Bronchial epithelial cell (primary cell): ENCODE results near the gene ELMO1. TPM values are rescaled to one million over a fixed set of nuclear protein-coding genes. Genes with fewer than 3 reads are reported as not detected.
A peak's percentile ranks its signal among the peaks of the same experiment; 100 is the strongest.

ENCODE experiments used
- DNase-seq: peaks from one replicate; pipeline ENCODE4 v3.0.0-alpha.2; 2010; ENCODE audit warnings: low read depth
- FAIRE-seq: peaks from 2 replicates; lab custom pipeline; 2011; peaks lifted over from hg19 to GRCh38; lab: Jason Lieb, UNC
- H3K27me3 ChIP-seq: 2 replicates; pipeline ENCODE4 v1.5.1; 2011; ENCODE audit warnings: low read length; ENCODE audit not compliant: control insufficient read depth, insufficient read depth
- H3K36me3 ChIP-seq: 2 replicates; pipeline ENCODE4 v1.5.1; 2011; ENCODE audit warnings: low read length; ENCODE audit not compliant: control insufficient read depth, insufficient read depth
- H3K4me3 ChIP-seq: 2 replicates; pipeline ENCODE4 v1.5.1; 2011; ENCODE audit warnings: mild to moderate bottlenecking, low read depth, low read length, control low read depth
- total RNA-seq: library from RNA; depleted of rRNA; stranded (reverse); fragments of >200 nt; gene quantifications from 2 replicates; pipeline ENCODE4 v1.2.1, GENCODE V29; 2014
- TF ChIP-seq, protein P1 (sequence below): IDR thresholded peaks from 2 replicates; pipeline ENCODE4 v1.5.1; 2011; ENCODE audit warnings: mild to moderate bottlenecking, moderate library complexity, low read length, control low read depth, inconsistent platforms; ENCODE audit not compliant: insufficient read depth, severe bottlenecking

The ELMO1 gene
- total RNA-seq, 1 donor from 2014 or later: under 0.01 TPM

DNA sequence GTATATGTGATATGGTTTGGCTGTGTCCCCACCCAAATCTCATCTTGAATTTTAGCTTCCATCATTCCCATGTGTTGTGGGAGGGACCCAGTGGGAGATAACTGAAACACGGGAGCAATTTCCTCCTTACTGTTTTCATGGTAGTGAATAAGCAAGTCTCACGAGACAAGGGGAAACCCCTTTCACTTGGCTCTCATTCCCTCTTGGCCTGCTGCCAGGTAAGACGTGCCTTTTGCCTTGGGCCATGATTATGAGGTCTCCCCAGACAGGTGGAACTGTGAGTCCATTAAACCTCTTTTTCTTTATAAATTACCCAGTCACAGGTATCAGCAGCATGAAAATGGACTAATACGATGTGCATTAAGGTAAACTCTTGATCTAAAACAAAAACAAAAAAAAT lies 367.2 kb downstream of the ELMO1 start:
- peaks cover 2% of the 10 kb centered on the region for H3K27me3 ChIP-seq
- DNase-seq (peak; percentile 52), FAIRE-seq (no peak)
- TF ChIP-seq, protein P1, sequence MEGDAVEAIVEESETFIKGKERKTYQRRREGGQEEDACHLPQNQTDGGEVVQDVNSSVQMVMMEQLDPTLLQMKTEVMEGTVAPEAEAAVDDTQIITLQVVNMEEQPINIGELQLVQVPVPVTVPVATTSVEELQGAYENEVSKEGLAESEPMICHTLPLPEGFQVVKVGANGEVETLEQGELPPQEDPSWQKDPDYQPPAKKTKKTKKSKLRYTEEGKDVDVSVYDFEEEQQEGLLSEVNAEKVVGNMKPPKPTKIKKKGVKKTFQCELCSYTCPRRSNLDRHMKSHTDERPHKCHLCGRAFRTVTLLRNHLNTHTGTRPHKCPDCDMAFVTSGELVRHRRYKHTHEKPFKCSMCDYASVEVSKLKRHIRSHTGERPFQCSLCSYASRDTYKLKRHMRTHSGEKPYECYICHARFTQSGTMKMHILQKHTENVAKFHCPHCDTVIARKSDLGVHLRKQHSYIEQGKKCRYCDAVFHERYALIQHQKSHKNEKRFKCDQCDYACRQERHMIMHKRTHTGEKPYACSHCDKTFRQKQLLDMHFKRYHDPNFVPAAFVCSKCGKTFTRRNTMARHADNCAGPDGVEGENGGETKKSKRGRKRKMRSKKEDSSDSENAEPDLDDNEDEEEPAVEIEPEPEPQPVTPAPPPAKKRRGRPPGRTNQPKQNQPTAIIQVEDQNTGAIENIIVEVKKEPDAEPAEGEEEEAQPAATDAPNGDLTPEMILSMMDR: no peak
- no peaks in the 10 kb centered on the region for H3K36me3 ChIP-seq
- H3K4me3 ChIP-seq: no peak overlapping the region

DNA sequence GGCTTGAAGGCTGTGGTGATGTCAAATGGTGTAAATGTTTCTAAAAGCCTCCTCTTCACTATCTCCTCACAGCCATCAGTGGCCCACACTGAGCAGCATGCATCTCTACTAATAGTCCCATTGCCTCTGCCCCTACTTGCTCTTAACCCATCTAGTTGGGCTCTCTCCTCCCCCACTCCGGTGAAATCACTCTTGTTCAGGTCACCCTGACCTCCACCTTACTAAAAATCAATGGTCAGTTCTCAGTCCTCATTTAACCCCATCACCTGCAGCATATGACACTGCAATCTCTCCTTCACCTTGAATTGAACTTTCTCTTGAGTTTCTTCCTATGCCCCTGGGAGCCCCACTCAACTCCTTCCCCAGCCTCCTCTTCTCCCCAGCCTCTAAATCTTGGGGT lies 369.2 kb downstream of the ELMO1 start:
- Histone ChIP-seq H3K27me3 (peaks cover 2% of the 10 kb centered on the region), H3K36me3 (no peaks in the 10 kb centered on the region), H3K4me3 (no peak overlapping the region)
- TF ChIP-seq, protein P1: no peak
- FAIRE-seq (peak; percentile 13), DNase-seq (no peak)

DNA sequence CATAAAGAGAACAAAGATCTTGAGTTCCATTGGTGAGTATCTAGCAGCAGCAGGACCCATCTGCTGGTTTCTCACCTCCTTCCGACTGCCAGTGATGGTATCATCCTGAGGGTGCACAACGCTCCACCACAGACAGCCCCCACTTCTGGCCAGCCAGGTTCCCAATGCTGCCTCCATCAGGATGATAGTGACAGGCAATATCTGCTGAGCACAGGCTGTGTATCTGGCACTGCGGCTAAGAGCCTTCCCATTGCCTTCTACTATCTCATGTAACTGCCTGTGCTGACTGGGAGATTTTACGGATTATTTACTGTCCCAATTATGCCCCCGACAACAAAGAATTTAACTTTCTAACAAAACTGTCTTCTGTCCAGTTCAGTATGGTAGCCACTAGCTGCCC lies 372.0 kb downstream of the ELMO1 start:
- Histone ChIP-seq H3K4me3 (no peak overlapping the region), H3K36me3 (no peaks in the 10 kb centered on the region), H3K27me3 (no peaks in the 10 kb centered on the region)
- no peak for DNase-seq
- no peak for FAIRE-seq
- TF ChIP-seq, protein P1: no peak

DNA sequence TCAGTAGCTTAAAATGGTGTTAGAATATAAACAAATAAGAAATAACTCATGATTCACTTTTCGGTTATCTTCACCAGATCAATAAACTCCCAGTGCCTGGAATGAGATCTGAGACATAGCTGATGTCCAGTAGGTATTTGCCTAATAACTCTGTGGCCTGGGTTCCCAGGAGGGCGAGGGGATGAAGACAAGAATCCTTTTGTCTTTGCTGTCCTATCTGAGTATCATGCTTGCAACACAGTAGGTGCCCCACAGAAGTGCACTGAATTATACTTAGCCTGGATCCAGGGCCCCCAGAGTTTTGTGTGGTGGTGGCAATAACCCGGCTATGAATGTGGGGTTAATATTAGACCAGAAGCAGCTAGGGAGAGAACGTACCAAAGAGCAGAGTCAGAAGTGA lies 374.3 kb downstream of the ELMO1 start:
- Histone ChIP-seq H3K27me3 (no peaks in the 10 kb centered on the region), H3K36me3 (no peaks in the 10 kb centered on the region), H3K4me3 (no peak overlapping the region)
- FAIRE-seq: no peak
- TF ChIP-seq, protein P1: no peak
- DNase-seq: no peak

GRCh38 chr7:37071124-37071523 lies 377.5 kb downstream of the ELMO1 start:
- H3K36me3 ChIP-seq: no peaks in the 10 kb centered on the region
- FAIRE-seq: no peak
- no peaks in the 10 kb centered on the region for H3K27me3 ChIP-seq
- no peak overlapping the region for H3K4me3 ChIP-seq
- no peak for DNase-seq
- TF ChIP-seq, protein P1: no peak

GRCh38 chr7:37070471-37070870 lies 378.2 kb downstream of the ELMO1 start:
- no peak for FAIRE-seq
- Histone ChIP-seq H3K36me3 (no peaks in the 10 kb centered on the region), H3K4me3 (no peak overlapping the region), H3K27me3 (no peaks in the 10 kb centered on the region)
- TF ChIP-seq, protein P1: no peak
- DNase-seq: no peak
